T47D (cell line): ENCODE measurements around the gene UROC1.

Experiments
- DNase-seq, 2 experiments: peaks; one replicate each; pipeline versions ENCODE4 v3.0.0 to v3.0.0-alpha.2; 2011 to 2012; ENCODE audit warnings: low read depth in 1 of 2, low spot score in 1 of 2
- JUND ChIP-seq: IDR thresholded peaks from 2 replicates; pipeline ENCODE4 v1.6.1; 2012; ENCODE audit warnings: low read depth
- in situ Hi-C: cut with HindIII; loops from 2 replicates; pipeline ENCODE4 v1.10.0; 2016; ENCODE audit warnings: low sequenced_read_pairs, low pct_unique_long_range_greater_than_20kb

Gene UROC1

GRCh38 chr3:126551839-126552687, 34.5 kb upstream of the UROC1 start:
- DNase-seq = no peak

GRCh38 chr3:126551121-126551838, 33.7 kb upstream of the UROC1 start:
- in situ Hi-C loops = no loop called here
- no peak for DNase-seq
- TF ChIP-seq JUND = no peak

More at GRCh38 chr3:126551839-126552687, 34.5 kb upstream of the UROC1 start:
- no peak for TF ChIP-seq JUND
- in situ Hi-C loops = no loop called here

GRCh38 chr3:126550488-126551051, 33.0 kb upstream of the UROC1 start:
- DNase-seq = no peak
- TF ChIP-seq JUND = no peak
- in situ Hi-C loops = no loop called here

- in situ Hi-C loops = no loop called here
- TF ChIP-seq JUND = no peak
- DNase-seq = no peak
Measured at GRCh38 chr3:126549861-126550487, 32.4 kb upstream of the UROC1 start.

GRCh38 chr3:126548556-126549466, 31.2 kb upstream of the UROC1 start:
- DNase-seq = no peak
- in situ Hi-C loops = no loop called here
- TF ChIP-seq JUND = no peak

GRCh38 chr3:126547721-126548120, 30.1 kb upstream of the UROC1 start:
- no peak for DNase-seq
- in situ Hi-C loops = no loop called here
- TF ChIP-seq JUND = no peak

- no peak for DNase-seq
- TF ChIP-seq JUND = no peak
- in situ Hi-C loops = no loop called here
Measured at GRCh38 chr3:126546549-126547239, 29.1 kb upstream of the UROC1 start.

GRCh38 chr3:126546013-126546412, 28.4 kb upstream of the UROC1 start:
- DNase-seq = no peak
- no peak for TF ChIP-seq JUND

GRCh38 chr3:126545544-126545943, 28.0 kb upstream of the UROC1 start:
- TF ChIP-seq JUND = no peak
- in situ Hi-C loops = no loop called here
- no peak for DNase-seq

More at GRCh38 chr3:126546013-126546412, 28.4 kb upstream of the UROC1 start:
- in situ Hi-C loops = no loop called here

GRCh38 chr3:126544596-126545281, 27.2 kb upstream of the UROC1 start:
- no peak for TF ChIP-seq JUND
- in situ Hi-C loops = no loop called here
- DNase-seq = no peak

- DNase-seq = no peak
- in situ Hi-C loops = no loop called here
- no peak for TF ChIP-seq JUND
Measured at GRCh38 chr3:126543457-126544061, 26.0 kb upstream of the UROC1 start.
